Esophagus squamous epithelium (tissue), 5 donors: Measurements from ENCODE around the gene IL22RA1. TPM values are rescaled to one million over a fixed set of nuclear protein-coding genes. Genes with fewer than 3 reads are reported as not detected.

Experiments
- DNase-seq: peaks from one replicate; lab custom pipeline; 2025; lab: John Stamatoyannopoulos, UW
- H3K27ac ChIP-seq, 4 donors: fragments of 200-600 bp; sonication (generic); one replicate each; pipeline ENCODE4 v1.5.1; 2016 to 2019; ENCODE audit warnings: mild to moderate bottlenecking in 1 of 4
- H3K27me3 ChIP-seq, 4 donors: fragments of 200-600 bp; sonication (generic); 1 replicate in 3 of 4; 2 replicates in 1 of 4; pipeline versions ENCODE4 v1.5.1 to v1.6.0; 2017 to 2021; ENCODE audit warnings: antibody characterized with exemption in 1 of 4
- H3K36me3 ChIP-seq, 3 donors: fragments of 200-600 bp; sonication (generic); one replicate each; pipeline ENCODE4 v1.5.1; 2016 to 2019
- H3K4me1 ChIP-seq, 3 donors: fragments of 200-600 bp; sonication (generic); one replicate each; pipeline ENCODE4 v1.5.1; 2017 to 2019
- H3K4me3 ChIP-seq, 4 donors: fragments of 200-600 bp; sonication (generic); 1 replicate in 3 of 4; 2 replicates in 1 of 4; pipeline ENCODE4 v1.5.1; 2016 to 2019; ENCODE audit warnings: mild to moderate bottlenecking in 2 of 4, moderate library complexity in 1 of 4
- H3K9me3 ChIP-seq, 3 donors: fragments of 200-600 bp; sonication (generic); one replicate each; pipeline ENCODE4 v1.5.1; 2016 to 2019
- CTCF ChIP-seq, 6 experiments: fragments of 450-650 bp in 4 of 6; fragments of 200-600 bp in 2 of 6; sonication (generic) in 2 of 6; IDR thresholded peaks; one replicate each; pipeline ENCODE4 v1.5.1; 2016 to 2019; ENCODE audit warnings: antibody characterized with exemption in 6 of 6, mild to moderate bottlenecking in 4 of 6, moderate library complexity in 4 of 6
- POLR2A ChIP-seq, 4 donors: fragments of 450-650 bp; IDR thresholded peaks; one replicate each; pipeline ENCODE4 v1.6.1; 2017; ENCODE audit warnings: antibody characterized with exemption in 4 of 4, mild to moderate bottlenecking in 4 of 4, moderate library complexity in 3 of 4
- WGBS, 2 donors: methylation state at CpG; one replicate each; pipeline ENCODE4 v1.1.5; 2018; 5-methylcytosine and 5-hydroxymethylcytosine counted together
- intact Hi-C: fragments of 100-400 bp; cut with DNase I; formaldehyde crosslinking; loops from one replicate; pipeline ENCODE4 v1.15.0; 2022
- total RNA-seq, 4 donors: library from RNA; depleted of rRNA; stranded (reverse); fragments of >200 nt; gene quantifications; one replicate each; pipeline ENCODE4 v1.1.0, GENCODE V29; 2016
- donor health status: DM: yes; HTN: yes; CAD: no.

IL22RA1 gene
- total RNA-seq, 4 donors from 2014 or later: 3.6 to 16.0 (median 10.5) TPM

- Histone ChIP-seq H3K27ac (no peak overlapping the region), H3K27me3 (no peaks in the 10 kb centered on the region), H3K4me3 (no peak overlapping the region), H3K36me3 (no peaks in the 10 kb centered on the region), H3K9me3 (no peaks in the 10 kb centered on the region), H3K4me1 (peaks cover 0 to 7% (median 2%) of the 10 kb centered on the region in 3 donors)
- no peak for DNase-seq
- intact Hi-C loops: no loop called here
- no peak for TF ChIP-seq CTCF (IDR thresholded peaks at IDR 0.05)
- no peak for TF ChIP-seq POLR2A (IDR thresholded peaks at IDR 0.05)
Observed at GRCh38 chr1:24085007-24085406, 57.9 kb downstream of the IL22RA1 start.

- Histone ChIP-seq H3K36me3 (no peaks in the 10 kb centered on the region), H3K9me3 (no peaks in the 10 kb centered on the region), H3K4me1 (no peaks in the 10 kb centered on the region), H3K27me3 (no peaks in the 10 kb centered on the region), H3K27ac (no peak overlapping the region), H3K4me3 (no peak overlapping the region)
- WGBS, 2 donors: 76 to 82% methylated on average over 7 of the region's 7 CpGs
- intact Hi-C loops: no loop called here
- DNase-seq: no peak
- TF ChIP-seq CTCF (IDR thresholded peaks at IDR 0.05) (no peak), POLR2A (IDR thresholded peaks at IDR 0.05) (no peak)
Observed at GRCh38 chr1:24084050-24084449, 58.9 kb downstream of the IL22RA1 start.

GRCh38 chr1:24082372-24082771 lies 60.6 kb downstream of the IL22RA1 start:
- Histone ChIP-seq H3K27ac (no peak overlapping the region), H3K9me3 (no peaks in the 10 kb centered on the region), H3K4me3 (no peak overlapping the region), H3K4me1 (no peaks in the 10 kb centered on the region), H3K36me3 (no peaks in the 10 kb centered on the region), H3K27me3 (no peaks in the 10 kb centered on the region)
- DNase-seq: no peak
- intact Hi-C loops: no loop called here
- 60 to 97% methylated on average over 2 to 6 of the region's 8 CpGs for WGBS, 2 donors
- TF ChIP-seq CTCF (IDR thresholded peaks at IDR 0.05) (no peak), POLR2A (IDR thresholded peaks at IDR 0.05) (no peak)

GRCh38 chr1:24081190-24081589 lies 61.8 kb downstream of the IL22RA1 start:
- TF ChIP-seq CTCF (IDR thresholded peaks at IDR 0.05): no peak
- no peak for TF ChIP-seq POLR2A (IDR thresholded peaks at IDR 0.05)
- DNase-seq: no peak
- Histone ChIP-seq H3K27me3 (no peaks in the 10 kb centered on the region), H3K9me3 (no peaks in the 10 kb centered on the region), H3K27ac (no peak overlapping the region), H3K4me1 (no peaks in the 10 kb centered on the region), H3K36me3 (no peaks in the 10 kb centered on the region), H3K4me3 (no peak overlapping the region)
- WGBS, 2 donors: 78 to 90% methylated on average over 4 to 5 of the region's 6 CpGs
- intact Hi-C loops: no loop called here

GRCh38 chr1:24080131-24080530 lies 62.8 kb downstream of the IL22RA1 start:
- DNase-seq: no peak
- Histone ChIP-seq H3K4me1 (no peaks in the 10 kb centered on the region), H3K27me3 (no peaks in the 10 kb centered on the region), H3K9me3 (no peaks in the 10 kb centered on the region), H3K4me3 (no peak overlapping the region), H3K27ac (no peak overlapping the region), H3K36me3 (no peaks in the 10 kb centered on the region)
- TF ChIP-seq CTCF (IDR thresholded peaks at IDR 0.05): no peak
- no peak for TF ChIP-seq POLR2A (IDR thresholded peaks at IDR 0.05)
- 36 to 65% methylated on average over 4 of the region's 10 CpGs for WGBS, 2 donors
- intact Hi-C loops: no loop called here
